Natural killer cell (primary cell): ENCODE results near the gene SRCIN1. TPM values are rescaled to one million over a fixed set of nuclear protein-coding genes. Genes with fewer than 3 reads are reported as not detected.
A peak's percentile ranks its signal among the peaks of the same experiment; 100 is the strongest.

ENCODE experiments used
- ATAC-seq, 3 donors: fragments of 150-1000 bp in 2 of 3; fragments of 200-7000 bp in 1 of 3; cut with Tn5 transposase; 1 replicate in 1 of 3; 2 replicates in 2 of 3; pipeline ENCODE4 v1.10.0; 2021; ENCODE audit warnings: mild to moderate bottlenecking in 2 of 3, moderate library complexity in 2 of 3
- DNase-seq, 2 donors: peaks; one replicate each; pipeline versions ENCODE4 v3.0.0 to v3.0.0-alpha.2; 2013 to 2021; ENCODE audit warnings: mixed read lengths in 1 of 2
- H3K27ac ChIP-seq: one replicate; pipeline ENCODE4 v1.5.1; 2013; ENCODE audit warnings: mild to moderate bottlenecking, low read length
- H3K27me3 ChIP-seq: one replicate; pipeline ENCODE4 v1.6.1; 2013; ENCODE audit warnings: low read length; ENCODE audit not compliant: control insufficient read depth, insufficient read depth
- H3K36me3 ChIP-seq: one replicate; pipeline ENCODE4 v1.6.1; 2013; ENCODE audit warnings: low read length; ENCODE audit not compliant: control insufficient read depth, insufficient read depth
- H3K4me1 ChIP-seq: one replicate; pipeline ENCODE4 v1.6.1; 2013; ENCODE audit warnings: low read length; ENCODE audit not compliant: control insufficient read depth, insufficient read depth
- H3K4me3 ChIP-seq: one replicate; pipeline ENCODE4 v1.5.1; 2013; ENCODE audit warnings: low read length
- H3K9me3 ChIP-seq: one replicate; pipeline ENCODE4 v1.6.1; 2013; ENCODE audit warnings: low read length; ENCODE audit not compliant: control insufficient read depth, insufficient read depth
- H3K27ac Mint-ChIP-seq, 2 donors: one replicate each; pipeline ENCODE4 v1.8.0; 2022; ENCODE audit warnings: mild to moderate bottlenecking in 2 of 2, mixed read lengths in 2 of 2, moderate library complexity in 1 of 2
- H3K27me3 Mint-ChIP-seq, 2 donors: one replicate each; pipeline ENCODE4 v1.8.0; 2022; ENCODE audit warnings: low read depth in 2 of 2, mixed read lengths in 2 of 2
- H3K36me3 Mint-ChIP-seq: one replicate; pipeline ENCODE4 v1.8.0; 2022; ENCODE audit warnings: mixed read lengths
- H3K4me1 Mint-ChIP-seq, 2 donors: one replicate each; pipeline ENCODE4 v1.8.0; 2022; ENCODE audit warnings: mixed read lengths in 2 of 2
- H3K4me3 Mint-ChIP-seq: one replicate; pipeline ENCODE4 v1.8.0; 2022; ENCODE audit warnings: mild to moderate bottlenecking, moderate library complexity, mixed read lengths
- H3K9me3 Mint-ChIP-seq, 2 donors: one replicate each; pipeline ENCODE4 v1.8.0; 2022; ENCODE audit warnings: mixed read lengths in 2 of 2
- CTCF ChIP-seq: fragments of 200-600 bp; IDR thresholded peaks from one replicate; pipeline ENCODE4 v1.8.0; 2022; ENCODE audit warnings: antibody characterized with exemption
- WGBS: methylation state at CpG from one replicate; pipeline ENCODE4 v1.1.7; 2013; ENCODE audit warnings: missing lambda C conversion rate; ENCODE audit not compliant: insufficient coverage; 5-methylcytosine and 5-hydroxymethylcytosine counted together
- intact Hi-C: fragments of 100-400 bp; cut with micrococcal nuclease; formaldehyde crosslinking; loops from one replicate; pipeline ENCODE4 v1.14.2; 2022
- total RNA-seq, 4 donors: library from RNA; stranded (reverse); fragments of 120-200 nt in 1 of 4; gene quantifications; one replicate each; pipeline versions ENCODE4 v1.2.3 to v1.2.4, GENCODE V29; 2013 to 2022

Gene SRCIN1
- total RNA-seq, 3 donors from 2014 or later (not counting 1 experiment from before 2014, with no cell fraction given), result 0.28 to 0.50 TPM; not detected in 1

GRCh38 chr17:38577244-38577643 is 28.5 kb downstream of the SRCIN1 start:
- Mint-ChIP-seq H3K9me3 (no peaks in the 10 kb centered on the region), H3K4me1 (peaks cover 7 to 11% of the 10 kb centered on the region in 2 donors), H3K4me3 (no peak overlapping the region), H3K27ac (no peak overlapping the region), H3K27me3 (peaks cover 64 to 69% of the 10 kb centered on the region in 2 donors), H3K36me3 (no peaks in the 10 kb centered on the region)
- intact Hi-C loops, result no loop called here
- Histone ChIP-seq H3K9me3 (no peaks in the 10 kb centered on the region), H3K4me3 (no peak overlapping the region), H3K27me3 (peaks cover 47% of the 10 kb centered on the region), H3K4me1 (peaks cover 8% of the 10 kb centered on the region), H3K27ac (no peak overlapping the region), H3K36me3 (no peaks in the 10 kb centered on the region)
- no peak for TF ChIP-seq CTCF
- DNase-seq (no peak), ATAC-seq (no peak)
- WGBS, result 56% methylated on average over 2 of the region's 3 CpGs

- peaks cover 56% of the 10 kb centered on the region for H3K27me3 ChIP-seq
- DNase-seq (no peak), ATAC-seq (no peak)
- no peak overlapping the region for H3K27ac ChIP-seq
- Mint-ChIP-seq H3K36me3 (no peaks in the 10 kb centered on the region), H3K4me1 (peaks cover 7 to 11% of the 10 kb centered on the region in 2 donors), H3K9me3 (no peaks in the 10 kb centered on the region), H3K4me3 (no peak overlapping the region), H3K27ac (no peak overlapping the region), H3K27me3 (peaks cover 71 to 82% of the 10 kb centered on the region in 2 donors)
- intact Hi-C loops, result no loop called here
- 83% methylated on average over 4 of the region's 5 CpGs for WGBS
- TF ChIP-seq CTCF, result no peak
- H3K9me3 ChIP-seq, result no peaks in the 10 kb centered on the region
- H3K4me3 ChIP-seq, result no peak overlapping the region
- no peaks in the 10 kb centered on the region for H3K36me3 ChIP-seq
- peaks cover 14% of the 10 kb centered on the region for H3K4me1 ChIP-seq
Observed at GRCh38 chr17:38575781-38576180, 30.0 kb downstream of the SRCIN1 start.

GRCh38 chr17:38574712-38575111 is 31.0 kb downstream of the SRCIN1 start:
- H3K36me3 ChIP-seq, result no peaks in the 10 kb centered on the region
- no peak overlapping the region for H3K4me3 Mint-ChIP-seq
- DNase-seq, result no peak
- intact Hi-C loops, result no loop called here
- H3K27ac ChIP-seq, result no peak overlapping the region
- H3K4me1 ChIP-seq, result peaks cover 14% of the 10 kb centered on the region
- H3K27me3 Mint-ChIP-seq, result peaks cover 69 to 72% of the 10 kb centered on the region in 2 donors
- 52% methylated on average over 13 of the region's 13 CpGs for WGBS
- ATAC-seq, result no peak
- H3K4me3 ChIP-seq, result no peak overlapping the region
- no peaks in the 10 kb centered on the region for H3K9me3 Mint-ChIP-seq
- no peaks in the 10 kb centered on the region for H3K36me3 Mint-ChIP-seq
- peaks cover 7 to 11% of the 10 kb centered on the region in 2 donors for H3K4me1 Mint-ChIP-seq
- H3K27ac Mint-ChIP-seq, result no peak overlapping the region
- no peak for TF ChIP-seq CTCF
- H3K9me3 ChIP-seq, result no peaks in the 10 kb centered on the region
- peaks cover 54% of the 10 kb centered on the region for H3K27me3 ChIP-seq

- DNase-seq, result peak in 1 of 2 donors; percentile 40
- peaks cover 39% of the 10 kb centered on the region for H3K27me3 ChIP-seq
- no peaks in the 10 kb centered on the region for H3K9me3 Mint-ChIP-seq
Observed at GRCh38 chr17:38572669-38573365, 32.9 kb downstream of the SRCIN1 start.

More at GRCh38 chr17:38572669-38573365, 32.9 kb downstream of the SRCIN1 start:
- under 1% methylated on average over 60 of the region's 61 CpGs for WGBS
- peaks cover 74 to 78% of the 10 kb centered on the region in 2 donors for H3K27me3 Mint-ChIP-seq
- no peaks in the 10 kb centered on the region for H3K36me3 Mint-ChIP-seq
- ATAC-seq, result peak in 2 of 3 donors; percentile 44 to 68
- Histone ChIP-seq H3K27ac (no peak overlapping the region), H3K9me3 (no peaks in the 10 kb centered on the region), H3K4me3 (no peak overlapping the region), H3K4me1 (peaks cover 10% of the 10 kb centered on the region), H3K36me3 (no peaks in the 10 kb centered on the region)
- peaks cover 7 to 11% of the 10 kb centered on the region in 2 donors for H3K4me1 Mint-ChIP-seq
- no peak overlapping the region for H3K27ac Mint-ChIP-seq
- no peak for TF ChIP-seq CTCF
- peak overlapping the region; percentile 55 for H3K4me3 Mint-ChIP-seq
- intact Hi-C loops, result no loop called here
